ENCODE results near the gene BCAS1.

Gene BCAS1

DNA sequence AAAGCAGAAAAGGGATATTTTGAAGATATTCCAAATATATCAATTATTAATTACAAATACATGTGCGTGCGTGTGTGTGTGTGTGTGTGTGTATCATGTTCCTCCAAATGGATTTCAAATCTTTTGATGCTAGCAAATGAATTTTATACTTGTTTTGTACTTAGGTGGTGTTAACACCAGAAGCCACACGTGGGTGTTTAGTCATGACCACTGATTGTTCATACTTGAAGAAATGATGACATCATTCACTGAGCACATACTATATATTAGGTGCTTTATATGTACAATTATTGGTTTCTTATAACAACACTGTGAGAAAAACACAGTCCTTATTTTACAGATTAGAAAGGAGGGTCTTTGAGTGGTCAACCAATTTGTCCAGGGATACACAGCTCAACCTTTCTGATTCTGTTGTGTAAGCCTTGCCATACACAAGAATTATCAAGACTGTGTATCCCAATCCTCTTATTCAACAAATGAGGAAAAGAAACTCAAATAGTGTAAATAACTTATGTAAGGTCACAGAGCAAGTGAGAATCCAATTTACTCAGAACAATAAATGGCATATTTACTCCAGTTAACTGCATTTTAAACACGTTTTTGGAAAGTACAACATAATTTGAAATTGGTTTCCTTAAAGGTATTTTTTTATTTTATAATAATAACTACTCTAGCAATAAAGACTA, 88.5 kb downstream of the BCAS1 start:
- H3K4me3 ChIP-seq (replicated peaks in 1 of 2; ENCODE audit: low read depth in 2 of 2, low read length in 2 of 2) = no peak overlapping the region
- TF ChIP-seq, protein P1, sequence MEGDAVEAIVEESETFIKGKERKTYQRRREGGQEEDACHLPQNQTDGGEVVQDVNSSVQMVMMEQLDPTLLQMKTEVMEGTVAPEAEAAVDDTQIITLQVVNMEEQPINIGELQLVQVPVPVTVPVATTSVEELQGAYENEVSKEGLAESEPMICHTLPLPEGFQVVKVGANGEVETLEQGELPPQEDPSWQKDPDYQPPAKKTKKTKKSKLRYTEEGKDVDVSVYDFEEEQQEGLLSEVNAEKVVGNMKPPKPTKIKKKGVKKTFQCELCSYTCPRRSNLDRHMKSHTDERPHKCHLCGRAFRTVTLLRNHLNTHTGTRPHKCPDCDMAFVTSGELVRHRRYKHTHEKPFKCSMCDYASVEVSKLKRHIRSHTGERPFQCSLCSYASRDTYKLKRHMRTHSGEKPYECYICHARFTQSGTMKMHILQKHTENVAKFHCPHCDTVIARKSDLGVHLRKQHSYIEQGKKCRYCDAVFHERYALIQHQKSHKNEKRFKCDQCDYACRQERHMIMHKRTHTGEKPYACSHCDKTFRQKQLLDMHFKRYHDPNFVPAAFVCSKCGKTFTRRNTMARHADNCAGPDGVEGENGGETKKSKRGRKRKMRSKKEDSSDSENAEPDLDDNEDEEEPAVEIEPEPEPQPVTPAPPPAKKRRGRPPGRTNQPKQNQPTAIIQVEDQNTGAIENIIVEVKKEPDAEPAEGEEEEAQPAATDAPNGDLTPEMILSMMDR (IDR thresholded peaks at IDR 0.05; ENCODE audit: low read depth, low read length) = no peak
- no peak for DNase-seq (ENCODE audit: low read depth in 2 of 2)

DNA sequence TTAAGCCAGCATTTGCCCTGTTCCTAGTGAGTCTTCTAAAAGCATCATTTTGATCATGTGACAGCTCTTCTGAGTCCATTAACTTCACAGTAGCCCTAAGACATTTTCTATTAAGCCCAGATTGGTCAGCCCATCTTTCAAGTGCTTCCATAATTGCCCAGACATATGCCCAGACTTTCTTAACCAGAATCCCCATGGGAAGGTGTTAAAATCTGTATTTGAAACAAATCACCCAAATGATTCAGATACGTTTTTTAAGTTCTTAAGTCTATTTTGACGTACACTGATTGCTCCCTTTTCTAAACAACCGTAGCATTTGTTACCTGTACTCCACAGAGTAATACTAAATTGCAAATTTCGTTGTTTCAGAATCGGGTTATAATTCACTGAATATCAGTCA, 89.3 kb downstream of the BCAS1 start:
- no peak overlapping the region for H3K4me3 ChIP-seq (replicated peaks in 1 of 2; ENCODE audit: low read depth in 2 of 2, low read length in 2 of 2)
- DNase-seq (ENCODE audit: low read depth in 2 of 2) = no peak
- TF ChIP-seq, protein P1 (IDR thresholded peaks at IDR 0.05; ENCODE audit: low read depth, low read length) = no peak

DNA sequence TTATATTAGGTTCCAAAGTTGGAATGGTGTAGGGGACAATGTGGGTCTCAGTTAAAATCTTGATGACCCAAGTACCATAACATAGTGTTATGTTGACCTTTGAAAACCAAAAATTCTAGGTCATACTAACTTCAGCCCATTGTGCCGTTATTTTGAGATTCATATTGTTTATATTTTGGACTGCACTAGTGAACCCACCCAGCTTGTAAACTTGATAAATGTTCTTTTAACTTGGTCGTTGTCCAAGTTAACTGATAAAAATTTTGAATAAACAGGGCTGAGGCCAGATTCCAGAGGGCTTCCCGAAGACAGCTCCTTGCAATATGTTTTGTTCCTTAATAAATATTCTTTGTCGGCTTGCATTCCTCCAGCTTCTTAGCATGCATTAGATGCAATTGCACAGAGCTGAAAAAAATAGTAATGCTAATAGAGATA, 90.3 kb downstream of the BCAS1 start:
- no peak for DNase-seq (ENCODE audit: low read depth in 2 of 2)
- TF ChIP-seq, protein P1 (IDR thresholded peaks at IDR 0.05; ENCODE audit: low read depth, low read length) = no peak

DNA sequence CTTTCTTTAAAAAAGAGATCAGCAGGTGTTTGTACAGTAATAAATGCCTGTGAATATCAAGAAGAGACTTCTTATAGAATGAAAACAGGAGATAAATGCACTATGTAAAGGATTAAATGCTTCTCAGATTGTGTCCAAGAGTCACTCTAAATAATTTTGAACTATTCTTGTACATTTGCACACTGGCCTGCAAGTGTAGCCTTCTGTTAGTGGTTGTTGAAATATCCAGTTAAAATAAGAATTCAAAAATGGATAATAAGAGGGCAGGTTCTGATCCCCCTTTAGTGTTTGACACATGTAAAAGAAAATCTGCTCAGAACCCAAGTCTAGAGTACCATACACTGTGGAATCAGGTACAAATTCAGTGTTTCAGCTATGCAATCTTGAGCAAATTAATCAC, 91.9 kb downstream of the BCAS1 start:
- no peak overlapping the region for H3K4me3 ChIP-seq (replicated peaks in 1 of 2; ENCODE audit: low read depth in 2 of 2, low read length in 2 of 2)
- TF ChIP-seq, protein P1 (IDR thresholded peaks at IDR 0.05; ENCODE audit: low read depth, low read length) = no peak

More for the DNA sequence above, 90.3 kb downstream of the BCAS1 start:
- H3K4me3 ChIP-seq (replicated peaks in 1 of 2; ENCODE audit: low read depth in 2 of 2, low read length in 2 of 2) = no peak overlapping the region

DNA sequence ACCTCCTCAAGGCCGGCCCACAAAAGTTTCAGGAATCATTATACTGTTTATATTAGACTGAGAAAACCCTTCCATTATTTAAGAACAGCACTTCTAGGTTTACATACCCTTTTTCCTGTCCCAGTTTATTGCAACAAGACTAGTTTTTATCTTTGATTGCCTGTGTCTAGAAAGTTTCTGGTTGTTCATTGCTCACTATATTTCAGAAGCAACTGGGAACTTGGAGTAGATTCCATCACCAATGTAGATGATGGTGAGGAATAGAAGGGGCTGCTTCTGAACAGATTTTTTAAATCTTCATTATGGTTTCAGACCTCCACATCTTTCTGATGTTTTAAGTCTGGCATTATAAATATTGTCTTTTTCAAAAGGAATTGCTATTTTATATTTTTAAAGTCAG, 93.0 kb downstream of the BCAS1 start:
- TF ChIP-seq, protein P1 (IDR thresholded peaks at IDR 0.05; ENCODE audit: low read depth, low read length) = no peak

More for the DNA sequence above, 91.9 kb downstream of the BCAS1 start:
- DNase-seq (ENCODE audit: low read depth in 2 of 2) = no peak

DNA sequence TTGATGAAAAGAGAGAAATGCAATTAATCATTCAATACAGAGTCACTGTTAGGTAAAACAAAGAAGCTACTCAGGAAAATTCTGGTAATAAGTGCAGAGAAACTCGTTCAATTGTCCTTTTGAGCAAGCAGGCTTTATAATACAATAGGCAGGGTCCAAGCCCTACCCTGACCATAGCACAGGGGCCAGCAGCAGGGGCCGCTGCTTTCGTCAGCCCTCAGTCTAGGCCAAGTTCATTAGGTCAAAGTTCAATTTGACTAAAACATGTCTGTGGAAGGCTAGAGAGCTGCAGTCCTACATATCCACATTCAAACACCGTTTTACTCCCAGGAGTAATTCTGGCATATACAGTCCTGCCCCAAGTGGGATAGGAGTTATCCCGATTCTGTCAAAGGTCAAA, 94.6 kb downstream of the BCAS1 start:
- no peak overlapping the region for H3K4me3 ChIP-seq (replicated peaks in 1 of 2; ENCODE audit: low read depth in 2 of 2, low read length in 2 of 2)
- DNase-seq (ENCODE audit: low read depth in 2 of 2) = no peak
- TF ChIP-seq, protein P1 (IDR thresholded peaks at IDR 0.05; ENCODE audit: low read depth, low read length) = no peak

More for the DNA sequence above, 93.0 kb downstream of the BCAS1 start:
- H3K4me3 ChIP-seq (replicated peaks in 1 of 2; ENCODE audit: low read depth in 2 of 2, low read length in 2 of 2) = no peak overlapping the region
- DNase-seq (ENCODE audit: low read depth in 2 of 2) = no peak

Measured in cardiac fibroblast (primary cell).